Mucosa of gallbladder (tissue), 1 donor: ENCODE results near the gene POLR3B. TPM values are rescaled to one million over a fixed set of nuclear protein-coding genes. Genes with fewer than 3 reads are reported as not detected.
A peak's percentile ranks its signal among the peaks of the same experiment; 100 is the strongest.
"Not testable (repeated sequence)": the region's sequence is repeated elsewhere in the genome, so short reads cannot be mapped to it uniquely, and the experiment has no call there.

Experiments
- DNase-seq: peaks from one replicate; pipeline ENCODE4 v3.0.0-alpha.2; 2020; ENCODE audit warnings: low spot score
- total RNA-seq: library from RNA; stranded (reverse); gene quantifications from one replicate; pipeline ENCODE4 v1.2.1, GENCODE V29; 2021
- donor health status: DM: no; HTN: no; CAD: no.

The POLR3B gene
- 8.9 TPM for total RNA-seq

DNA sequence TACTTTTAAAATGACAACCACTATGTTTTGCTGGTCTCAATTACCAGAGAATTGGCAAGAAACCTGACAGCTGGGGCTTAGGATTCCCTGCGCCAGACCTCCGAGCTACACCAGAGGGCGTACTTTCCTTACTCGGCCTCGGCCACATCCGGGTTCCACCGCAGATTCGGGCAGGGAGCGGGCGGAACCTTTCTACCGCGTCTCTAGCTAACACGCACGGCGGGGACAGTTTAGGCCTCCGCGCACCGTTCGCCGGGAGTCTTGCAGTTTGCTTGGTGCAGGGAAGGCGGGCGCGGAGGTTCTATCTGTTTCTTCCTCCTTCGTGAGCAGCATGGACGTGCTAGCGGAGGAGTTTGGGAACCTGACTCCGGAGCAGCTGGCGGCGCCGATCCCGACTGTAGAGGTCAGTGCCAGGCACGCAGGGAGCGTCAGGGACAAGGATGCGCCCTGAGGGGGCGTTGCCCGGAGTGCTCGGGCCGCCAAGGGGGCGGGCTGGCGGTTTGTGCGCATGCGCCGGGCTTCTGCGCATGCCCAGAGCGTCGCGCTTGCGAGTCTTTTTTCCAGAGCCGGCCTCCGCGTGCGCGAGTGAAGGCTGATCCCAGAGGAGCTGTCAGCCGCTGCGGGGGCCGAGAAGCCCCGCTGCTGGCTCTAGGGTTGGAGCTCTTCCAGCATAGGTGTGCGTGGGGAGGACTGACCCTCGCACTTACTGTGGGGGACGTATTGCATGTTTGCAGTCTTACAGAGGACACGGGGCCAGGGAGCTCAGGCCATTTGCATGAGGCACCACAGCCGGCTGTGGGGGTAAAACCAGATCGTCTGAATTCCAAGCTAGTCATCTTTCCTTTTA lies at the start of gene POLR3B:
POLR3B (plus strand) TSS at position 200 of the 847 bp plus-strand sequence; CDS start at position 332, 132 bp downstream.
- DNase-seq = peak; percentile 96

- no peak for DNase-seq
Observed at GRCh38 chr12:106308121-106308520, 49.4 kb upstream of the POLR3B start.

GRCh38 chr12:106308611-106309010 lies 48.9 kb upstream of the POLR3B start:
- DNase-seq = no peak

DNA sequence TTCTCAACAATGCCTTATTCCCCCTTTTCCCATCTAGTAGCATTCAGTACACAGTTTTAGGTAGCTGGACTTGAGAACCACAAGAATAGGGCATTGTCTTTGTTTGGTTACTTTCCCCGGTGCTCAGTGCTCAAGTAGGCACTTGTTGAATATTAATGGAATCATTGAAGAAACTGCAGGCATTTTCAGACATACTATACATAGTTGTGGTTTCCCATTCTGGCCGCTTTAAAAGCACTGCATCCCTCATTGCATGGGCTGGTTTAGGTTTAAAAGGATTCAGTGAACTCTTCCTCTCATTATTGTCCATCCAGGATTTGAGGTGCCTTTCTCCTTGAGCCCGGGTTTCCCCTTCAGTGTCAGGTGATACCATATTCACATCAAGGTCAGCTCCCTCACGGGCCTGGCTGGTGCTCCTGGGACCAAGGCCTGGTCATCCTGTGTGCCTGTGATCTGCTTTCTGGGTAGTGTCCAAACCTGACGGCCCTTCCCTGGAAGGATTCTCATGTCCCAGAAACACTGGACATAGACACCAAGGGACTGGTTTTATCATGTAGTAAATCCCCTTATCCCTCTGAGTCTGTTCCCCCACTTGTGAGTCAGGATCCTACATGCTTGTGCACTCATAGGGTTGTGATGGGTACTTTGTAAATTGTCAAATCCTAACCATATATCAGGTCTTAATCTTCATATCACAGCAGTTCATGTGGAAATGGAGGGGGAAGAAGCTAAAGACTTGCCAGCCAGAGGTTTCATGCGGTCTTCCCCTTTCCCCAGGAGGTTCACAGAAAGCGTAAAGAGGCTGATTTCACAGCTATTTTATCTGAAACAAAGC lies 47.7 kb upstream of the POLR3B start:
- no peak for DNase-seq

- DNase-seq = no peak
Observed at GRCh38 chr12:106310687-106311086, 46.9 kb upstream of the POLR3B start.

GRCh38 chr12:106311139-106311538 lies 46.4 kb upstream of the POLR3B start:
- DNase-seq = no peak

GRCh38 chr12:106313413-106313812 lies 44.1 kb upstream of the POLR3B start:
- not testable (repeated sequence) for DNase-seq

DNA sequence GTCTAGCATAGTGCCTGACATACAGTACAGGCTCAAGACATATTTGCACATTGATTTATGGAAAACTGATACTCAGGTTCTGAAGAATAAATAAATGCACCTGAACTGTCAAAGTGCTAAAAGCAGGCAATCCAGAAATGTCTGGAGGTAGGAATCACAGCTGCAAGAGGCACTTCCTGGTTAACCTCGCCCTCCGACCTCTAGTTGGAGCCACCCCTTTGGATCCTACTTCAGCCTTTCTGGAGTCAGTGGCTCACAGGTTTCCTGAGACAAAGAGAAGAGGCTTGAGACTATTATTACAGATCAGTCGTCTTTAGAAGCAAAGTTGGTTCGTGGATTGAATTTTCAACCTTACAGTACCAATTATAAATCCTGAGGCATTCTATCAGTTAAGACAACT lies 42.0 kb upstream of the POLR3B start:
- DNase-seq = no peak

- DNase-seq = no peak
Observed at GRCh38 chr12:106317406-106318082, 40.0 kb upstream of the POLR3B start.

GRCh38 chr12:106321139-106321850 lies 36.3 kb upstream of the POLR3B start:
- no peak for DNase-seq

- no peak for DNase-seq
Observed at GRCh38 chr12:106323537-106323936, 34.0 kb upstream of the POLR3B start.

DNA sequence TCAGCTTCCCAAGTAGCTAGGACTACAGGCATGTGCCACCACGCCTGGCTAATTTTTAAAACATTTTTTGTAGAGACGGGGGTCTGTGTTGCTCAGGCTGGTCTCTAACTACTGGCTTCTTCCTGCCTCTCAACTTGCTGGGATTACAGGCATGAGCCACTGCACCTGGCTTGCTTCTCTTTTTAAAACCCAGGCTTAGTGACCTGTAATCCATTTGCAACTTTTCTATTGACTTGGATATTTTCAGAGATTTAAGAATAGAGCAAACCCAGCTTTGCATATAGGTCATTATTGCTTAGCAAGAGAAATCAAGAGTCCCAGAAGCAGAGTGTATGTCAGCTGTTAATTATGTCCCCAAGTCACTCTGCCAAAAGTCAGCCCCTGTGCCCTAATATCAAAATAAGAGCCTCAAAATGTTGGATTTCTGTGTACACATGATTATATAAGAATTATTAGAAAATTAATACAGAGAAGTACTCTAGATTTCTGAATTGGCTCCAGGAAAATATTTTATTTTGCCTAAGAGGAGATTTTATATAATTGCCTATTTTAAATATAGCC lies 30.2 kb upstream of the POLR3B start:
- DNase-seq = no peak

GRCh38 chr12:106328735-106329134 lies 28.8 kb upstream of the POLR3B start:
- no peak for DNase-seq

DNA sequence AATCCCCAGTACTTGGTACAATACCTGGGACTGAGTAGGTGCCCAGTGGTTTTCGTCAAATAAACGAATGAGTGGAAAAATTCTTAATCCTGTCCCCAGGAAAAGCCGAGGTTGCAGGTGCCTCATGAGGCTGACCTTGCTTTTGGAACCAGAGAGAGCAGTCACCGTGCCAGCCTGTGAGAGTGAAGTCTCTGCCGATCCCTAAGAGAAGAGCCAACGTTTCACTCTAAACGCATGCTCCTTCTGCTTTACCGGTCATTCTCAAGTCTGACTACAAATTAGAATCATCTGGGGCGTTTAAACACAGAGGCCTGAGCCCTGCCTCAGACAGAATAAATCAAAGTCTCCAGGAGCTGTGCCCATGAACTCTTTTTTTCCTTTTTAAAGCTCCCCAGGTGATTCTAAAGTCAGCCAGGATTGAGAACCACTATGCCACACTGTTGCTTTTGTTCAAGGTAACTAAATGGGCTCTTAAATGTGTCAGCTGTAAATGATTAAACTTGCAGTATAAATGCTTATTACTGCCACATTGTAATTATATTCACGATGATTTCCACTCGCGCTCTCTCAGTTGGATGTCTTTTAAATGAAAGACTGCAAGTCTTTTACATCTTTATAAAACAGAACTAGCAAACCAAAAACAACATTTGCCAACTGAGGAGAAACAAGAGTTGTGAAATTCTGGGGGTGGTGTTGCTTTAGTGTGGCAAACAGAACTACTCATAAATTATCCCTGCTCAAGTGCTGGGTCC lies 28.1 kb upstream of the POLR3B start:
- DNase-seq = no peak

DNA sequence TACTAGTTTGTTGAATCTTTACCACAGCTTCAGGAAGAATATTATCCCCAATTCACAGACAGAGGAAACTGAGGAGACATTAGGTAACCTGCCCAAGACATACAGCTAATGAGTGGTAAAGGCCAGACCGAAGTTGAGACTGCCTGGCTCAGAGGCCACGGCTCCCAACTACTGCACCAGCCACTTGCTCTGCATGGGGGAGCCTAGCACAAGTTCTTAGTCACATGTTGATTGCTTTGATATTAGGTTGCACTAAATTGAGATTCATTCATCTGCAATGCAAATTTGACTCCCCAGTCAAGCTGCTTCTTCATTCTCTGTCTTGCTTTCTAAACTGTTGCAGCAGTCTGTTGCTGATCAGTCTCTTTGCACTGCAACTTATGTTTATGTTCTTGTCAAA lies 25.9 kb upstream of the POLR3B start:
- no peak for DNase-seq

DNA sequence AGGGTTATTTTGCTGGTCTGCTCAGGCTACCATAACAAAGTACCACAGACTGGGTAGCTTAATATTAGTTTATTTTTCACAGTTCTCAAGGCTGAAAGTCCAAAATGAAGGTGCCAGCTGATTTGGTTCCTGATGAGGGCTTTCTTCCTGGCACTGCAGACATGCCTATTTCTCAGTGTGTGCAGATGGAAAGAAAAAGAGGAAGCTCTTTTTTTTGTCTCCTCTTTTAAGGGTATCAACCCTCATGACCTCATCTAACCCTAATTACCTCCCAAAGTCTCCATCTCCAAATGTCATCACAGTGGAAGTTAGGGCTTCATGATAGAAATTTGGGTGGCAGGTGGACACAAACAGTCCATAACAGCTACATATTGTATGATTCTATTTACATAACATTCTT lies 25.0 kb upstream of the POLR3B start:
- DNase-seq = no peak

DNA sequence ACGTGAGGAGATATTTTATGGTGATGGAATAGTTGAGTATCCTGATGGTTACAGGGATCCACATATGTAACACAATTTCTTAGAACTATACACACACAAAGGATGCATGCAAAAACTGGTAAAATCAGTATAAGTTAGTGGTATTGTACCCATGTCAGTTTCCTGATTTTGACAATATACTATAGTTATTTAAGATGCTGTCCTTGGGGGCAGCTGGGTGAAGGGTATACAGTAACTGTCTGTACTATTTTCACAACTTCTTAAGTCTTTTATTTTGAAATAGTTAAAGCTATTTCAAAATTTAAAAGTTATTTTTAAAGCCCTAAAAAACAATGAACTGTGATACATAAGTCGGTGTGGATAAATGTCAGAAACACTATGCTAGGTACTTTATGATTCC lies 24.5 kb upstream of the POLR3B start:
- DNase-seq = no peak

DNA sequence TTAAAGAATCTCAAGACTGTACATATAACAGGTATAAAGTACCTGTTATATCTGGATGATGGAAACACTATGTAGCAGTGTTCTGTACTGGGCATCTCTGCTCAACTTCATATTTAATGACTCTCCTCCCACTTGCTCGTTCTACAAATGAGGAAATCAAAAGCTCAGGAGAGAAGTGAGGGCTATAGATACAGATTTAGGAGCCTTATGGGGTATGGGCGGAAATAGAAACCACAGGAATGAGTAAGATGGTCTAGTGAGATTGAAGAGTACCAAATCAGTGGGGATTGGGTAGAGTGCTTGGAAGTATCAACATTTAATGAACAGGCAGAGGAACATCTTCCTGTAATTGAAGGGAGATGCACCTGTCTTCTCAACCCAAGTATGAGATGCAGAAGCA lies 23.8 kb upstream of the POLR3B start:
- no peak for DNase-seq

GRCh38 chr12:106341086-106341877 lies 16.3 kb upstream of the POLR3B start:
- DNase-seq = no peak
